Endothelial cell of umbilical vein (primary cell): ENCODE results near the gene CSNK1D. TPM values are rescaled to one million over a fixed set of nuclear protein-coding genes. Genes with fewer than 3 reads are reported as not detected.

Source experiments
- BruUV-seq: library from RNA; stranded (reverse); fragments of 400-500 nt; replicated peaks from 2 replicates; lab custom pipeline; 2021; lab: Mats Ljungman, UMichigan
- CTCF ChIA-PET: fragments of 300-600, 350-600 bp; sonication (Branson Sonifier 250); formaldehyde crosslinking; loops from one replicate; lab custom pipeline; 2021; ENCODE audit warnings: antibody characterized with exemption, inconsistent platforms; lab: Charles Lee
- POLR2A ChIA-PET: fragments of 300-600, 350-600 bp; sonication (Branson Sonifier 250); formaldehyde crosslinking; loops from one replicate; lab custom pipeline; 2021; ENCODE audit warnings: antibody characterized with exemption, inconsistent platforms; lab: Charles Lee
- DNase-seq: peaks from one replicate; pipeline ENCODE4 v3.0.0-alpha.2; 2011; ENCODE audit warnings: low read depth, low spot score
- FAIRE-seq: peaks from 2 replicates; lab custom pipeline; 2011; peaks lifted over from hg19 to GRCh38; lab: Jason Lieb, UNC
- H2AFZ ChIP-seq: 2 replicates; pipeline ENCODE4 v1.6.0; 2012; ENCODE audit warnings: low read depth, low read length, control low read depth, inconsistent platforms
- H3K27ac ChIP-seq: 2 replicates; pipeline ENCODE4 v1.5.1; 2011; ENCODE audit warnings: low read depth, mild to moderate bottlenecking, control low read depth, low read length, moderate library complexity; ENCODE audit not compliant: insufficient read depth
- H3K27me3 ChIP-seq, 2 experiments: 2 replicates each; pipeline versions ENCODE4 v1.6.0 to v1.6.1; 2011; ENCODE audit warnings: low read length in 2 of 2, mixed read lengths in 1 of 2; ENCODE audit not compliant: control insufficient read depth in 2 of 2, insufficient read depth in 2 of 2
- H3K36me3 ChIP-seq, 2 experiments: 2 replicates in 1 of 2; 3 replicates in 1 of 2; pipeline ENCODE4 v1.5.1; 2011; ENCODE audit warnings: low read length in 2 of 2, mild to moderate bottlenecking in 1 of 2, moderate library complexity in 1 of 2; ENCODE audit not compliant: control insufficient read depth in 2 of 2, insufficient read depth in 2 of 2; ENCODE audit errors: extremely low read depth in 1 of 2
- H3K4me1 ChIP-seq: 3 replicates; pipeline ENCODE4 v1.5.1; 2011; ENCODE audit warnings: mild to moderate bottlenecking, low read length; ENCODE audit not compliant: control insufficient read depth, insufficient read depth; ENCODE audit errors: extremely low read depth
- H3K4me2 ChIP-seq: 2 replicates; pipeline ENCODE4 v1.6.1; 2011; ENCODE audit warnings: low read length, control low read depth, mixed read lengths; ENCODE audit not compliant: insufficient read depth
- H3K4me3 ChIP-seq, 3 experiments: fragments of 200-600 bp in 1 of 3; sonication (generic), shearing (Covaris generic) in 1 of 3; replicated peaks in 1 of 3; 2 replicates each; pipeline ENCODE4 v1.5.1; 2011 to 2016; ENCODE audit warnings: control low read depth in 3 of 3, low read length in 3 of 3, mild to moderate bottlenecking in 2 of 3, inconsistent platforms in 1 of 3, low read depth in 1 of 3, moderate library complexity in 1 of 3; ENCODE audit not compliant: insufficient read depth in 1 of 3
- H3K79me2 ChIP-seq: 2 replicates; pipeline ENCODE4 v1.6.0; 2012; ENCODE audit warnings: low read length, inconsistent platforms; ENCODE audit not compliant: control insufficient read depth, insufficient read depth
- H3K9ac ChIP-seq: replicated peaks from 2 replicates; pipeline ENCODE3; 2011; ENCODE audit warnings: low read length, control low read depth; ENCODE audit not compliant: insufficient read depth; ENCODE audit errors: extremely low read depth
- H3K9me1 ChIP-seq: replicated peaks from 3 replicates; pipeline ENCODE4 v1.6.0; 2011; ENCODE audit warnings: mild to moderate bottlenecking, low read length; ENCODE audit not compliant: control insufficient read depth, insufficient read depth; ENCODE audit errors: extremely low read depth
- H3K9me3 ChIP-seq: replicated peaks from 2 replicates; pipeline ENCODE4 v1.5.1; 2012; ENCODE audit warnings: low read length, inconsistent platforms; ENCODE audit not compliant: control insufficient read depth, insufficient read depth
- H4K20me1 ChIP-seq: replicated peaks from 2 replicates; pipeline ENCODE3; 2011; ENCODE audit warnings: mild to moderate bottlenecking, low read length; ENCODE audit not compliant: control insufficient read depth, insufficient read depth; ENCODE audit errors: extremely low read depth
- CTCF ChIP-seq, 2 donors: IDR thresholded peaks; 1 replicate in 1 of 2; 2 replicates in 1 of 2; pipeline ENCODE4 v1.5.1; 2011; ENCODE audit warnings: low read length in 2 of 2, mild to moderate bottlenecking in 2 of 2, moderate library complexity in 2 of 2, control low read depth in 1 of 2, inconsistent platforms in 1 of 2, low read depth in 1 of 2; ENCODE audit not compliant: insufficient read depth in 1 of 2; ENCODE audit errors: extremely low read depth in 1 of 2
- EZH2 ChIP-seq: IDR thresholded peaks from 2 replicates; pipeline ENCODE4 v1.6.1; 2012; ENCODE audit warnings: borderline replicate concordance, low read depth, mild to moderate bottlenecking, moderate library complexity, low read length, inconsistent platforms; ENCODE audit not compliant: severe bottlenecking
- FOS ChIP-seq: IDR thresholded peaks from 2 replicates; pipeline ENCODE4 v1.6.1; 2011; ENCODE audit warnings: mild to moderate bottlenecking, low read length, moderate library complexity, borderline replicate concordance; ENCODE audit not compliant: insufficient read depth
- GATA2 ChIP-seq: IDR thresholded peaks from 2 replicates; pipeline ENCODE4 v1.7.0; 2011; ENCODE audit warnings: low read depth, mild to moderate bottlenecking, moderate library complexity, mixed read lengths, low read length; ENCODE audit not compliant: insufficient read length, insufficient read depth
- JUN ChIP-seq: IDR thresholded peaks from 2 replicates; pipeline ENCODE4 v1.6.1; 2011; ENCODE audit warnings: borderline replicate concordance, low read depth; ENCODE audit not compliant: insufficient read length, insufficient read depth
- MAX ChIP-seq: IDR thresholded peaks from 2 replicates; pipeline ENCODE4 v1.6.1; 2011; ENCODE audit not compliant: insufficient read depth, insufficient read length
- MYC ChIP-seq: IDR thresholded peaks from one replicate; pipeline ENCODE4 v1.6.1; 2011; ENCODE audit warnings: mild to moderate bottlenecking, low read depth, low read length
- POLR2A ChIP-seq: IDR thresholded peaks from 2 replicates; pipeline ENCODE4 v1.6.1; 2012; ENCODE audit warnings: low read depth, mild to moderate bottlenecking, control low read depth, low read length
- POLR2AphosphoS5 ChIP-seq: IDR thresholded peaks from 2 replicates; pipeline ENCODE4 v1.6.1; 2012; ENCODE audit warnings: low read depth, mild to moderate bottlenecking, control low read depth, low read length, moderate library complexity; ENCODE audit not compliant: insufficient read depth
- dilution Hi-C: fragments of 300-500 bp; cut with MboI; formaldehyde crosslinking; loops from one replicate; pipeline ENCODE4 v1.15.0; 2019; ENCODE audit warnings: low sequenced_read_pairs; ENCODE audit not compliant: extremely low pct_ligation_motif_present
- intact Hi-C: fragments of 100-400 bp; cut with micrococcal nuclease; formaldehyde crosslinking; loops from one replicate; pipeline ENCODE4 v1.10.0; 2022
- polyA plus RNA-seq, 4 experiments: library from polyadenylated mRNA; depleted of rRNA in 3 of 4; stranded (reverse) in 3 of 4; unstranded in 1 of 4; fragments of >200 nt; gene quantifications; 2 replicates each; pipeline versions ENCODE4 v1.2.1 to v1.2.3, GENCODE V29; 2011 to 2012; ENCODE audit warnings: missing spikeins in 1 of 4
- total RNA-seq: library from RNA; stranded (reverse); gene quantifications from 2 replicates; pipeline ENCODE4 v1.2.3, GENCODE V29; 2021

CSNK1D gene
- total and polyA plus RNA-seq, 2 donors (not counting 3 experiments of a cell fraction or from before 2014, with no cell fraction given) = 127 to 155 TPM

DNA sequence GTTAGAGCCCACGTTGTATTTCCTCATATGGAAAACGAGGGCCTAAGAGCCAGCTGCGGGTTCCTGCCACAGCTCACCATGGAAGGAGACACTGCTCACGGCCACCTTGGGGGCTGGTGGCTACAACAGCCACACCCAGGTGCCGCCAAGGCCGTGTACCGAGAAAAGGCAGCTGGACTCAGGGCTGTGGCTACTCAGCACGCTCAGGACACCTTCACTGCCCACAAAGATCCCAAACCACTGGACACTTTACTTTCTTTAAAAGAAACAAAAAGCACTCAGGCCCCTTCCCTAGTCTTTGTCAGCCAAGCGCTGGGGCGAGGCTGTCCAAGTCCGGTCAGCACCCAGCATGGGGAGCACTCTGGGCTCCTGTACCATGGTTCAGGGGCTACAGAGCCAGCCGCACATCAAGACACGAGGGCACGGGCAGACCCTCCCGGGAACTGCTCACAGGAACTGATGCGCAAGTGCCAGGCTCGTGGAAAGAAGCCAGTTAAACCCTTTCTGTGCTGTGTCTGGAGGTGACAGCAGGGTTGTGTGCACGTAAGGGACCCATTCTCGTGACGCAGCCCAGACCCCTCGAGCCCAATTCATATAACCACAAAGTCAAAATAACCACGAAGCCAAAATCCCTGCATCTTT is 26.2 kb downstream of the CSNK1D start:
- BruUV-seq = no TSS peak
- H4K20me1 ChIP-seq = peaks cover 2% of the 10 kb centered on the region
- CTCF ChIA-PET = interaction anchor here (0.6 to 1.5 kb wide), 7 partner anchors 11 to 217 kb away, joined by 3 to 6 read pairs (median 4); partner anchors contain the start of gene SLC16A3

More for the DNA sequence above, 26.2 kb downstream of the CSNK1D start:
- FAIRE-seq (peak; percentile 67), DNase-seq (peak; percentile 24)
- Histone ChIP-seq H2AFZ (no peak overlapping the region), H3K4me3 (no peak overlapping the region), H3K36me3 (peaks cover 29 to 76% of the 10 kb centered on the region in 2 experiments), H3K27ac (peak overlapping the region; percentile 67), H3K79me2 (peaks cover 48% of the 10 kb centered on the region), H3K27me3 (no peaks in the 10 kb centered on the region), H3K9ac (no peak overlapping the region), H3K9me3 (no peaks in the 10 kb centered on the region), H3K4me1 (peaks cover 17% of the 10 kb centered on the region), H3K4me2 (no peak overlapping the region), H3K9me1 (no peaks in the 10 kb centered on the region)
- dilution Hi-C loops (no loop called here), intact Hi-C loops (loop anchor here (10.0 kb wide), 1 partner anchor 167 kb away; the partner anchor contains the start of genes HEXD and OGFOD3)
- POLR2A ChIA-PET = no interaction called here
- TF ChIP-seq JUN (no peak), POLR2AphosphoS5 (no peak), CTCF (IDR thresholded peaks at IDR 0.05; ENCODE audit: extremely low read depth in 1 of 2, insufficient read depth in 1 of 2, low read depth in 1 of 2, low read length in 2 of 2) (no peak), MAX (no peak), MYC (no peak), POLR2A (no peak), EZH2 (no peak), FOS (no peak), GATA2 (no peak)
